Measurements from ENCODE around the gene PLIN3.

- TF ChIP-seq CTCF (IDR thresholded peaks at IDR 0.05; ENCODE audit: poor library complexity) (no peak), EZH2 (IDR thresholded peaks at IDR 0.05; ENCODE audit: borderline replicate concordance) (no peak)
Observed at GRCh38 chr19:4913996-4914735, 46.7 kb upstream of the PLIN3 start.

Data from hepatocyte (in vitro differentiated cells).